ENCODE data around the gene SLC1A7.

DNA sequence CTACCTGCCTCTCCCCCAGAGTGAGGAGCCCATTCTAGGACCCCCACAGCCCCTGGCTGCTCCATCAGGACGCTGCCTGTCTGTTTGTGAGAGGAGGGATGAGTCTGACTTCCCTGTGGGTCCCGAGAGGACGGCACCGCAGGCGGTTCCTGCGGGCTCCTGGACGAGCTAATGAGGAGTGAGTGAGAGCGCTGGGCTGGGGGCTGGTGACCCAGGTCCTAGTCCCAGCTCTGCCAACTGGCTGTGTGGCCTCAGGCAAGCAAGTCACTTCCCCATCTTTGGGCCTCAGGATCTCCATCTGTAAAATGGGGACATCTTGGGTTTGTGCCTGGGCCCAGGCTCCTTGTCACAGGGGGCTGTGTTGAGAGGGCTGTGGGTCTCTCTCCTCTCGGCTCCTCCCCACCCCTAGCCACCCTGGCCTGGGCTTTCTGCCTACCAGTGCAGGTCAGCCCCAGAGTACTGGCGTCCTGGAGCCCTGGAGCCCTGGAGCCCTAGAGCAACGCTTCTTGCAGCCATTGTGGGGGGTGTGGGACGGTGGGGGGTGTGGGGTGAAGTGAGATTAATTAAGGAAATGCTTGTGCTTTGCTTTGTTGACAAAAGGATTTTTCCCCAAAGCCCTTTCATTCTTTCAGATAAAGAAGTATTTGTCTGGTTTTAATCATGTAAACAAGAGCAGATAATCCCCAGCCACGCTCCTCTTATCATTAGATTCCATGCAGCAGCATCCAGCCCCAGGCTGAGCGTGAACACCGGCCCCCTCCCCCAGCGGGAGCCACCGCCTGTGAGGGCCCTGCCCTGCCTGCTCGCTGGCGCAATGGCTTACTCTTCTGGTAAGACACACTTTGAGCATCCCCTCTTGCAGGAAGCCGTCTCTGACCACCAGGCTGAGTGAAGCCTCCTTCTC lies 26.8 kb downstream of the SLC1A7 start:
- no peak for TF ChIP-seq POLR2AphosphoS5 (IDR thresholded peaks at IDR 0.05; ENCODE audit: low read depth, low read length)
- TF ChIP-seq POLR2A (IDR thresholded peaks at IDR 0.05; ENCODE audit: low read depth, low read length), result no peak
- no peak for TF ChIP-seq TAF1 (IDR thresholded peaks at IDR 0.05; ENCODE audit: borderline replicate concordance, low read depth, low read length)
